22Rv1 (cell line): Measurements from ENCODE around the gene SLC25A14.

Experiments
- CTCF ChIP-seq: fragments of 450-650 bp; IDR thresholded peaks from 2 replicates; pipeline ENCODE4 v1.5.1; 2017; ENCODE audit warnings: mild to moderate bottlenecking
- ZFX ChIP-seq: fragments of 450-650 bp; IDR thresholded peaks from 2 replicates; pipeline ENCODE4 v1.6.1; 2017; ENCODE audit warnings: antibody characterized with exemption, borderline replicate concordance

- no peak for TF ChIP-seq CTCF
- TF ChIP-seq ZFX: no peak
Observed at GRCh38 chrX:130418066-130418465, 78.3 kb downstream of the SLC25A14 start.
